Measurements from ENCODE around the gene VDAC2.

Gene VDAC2

DNA sequence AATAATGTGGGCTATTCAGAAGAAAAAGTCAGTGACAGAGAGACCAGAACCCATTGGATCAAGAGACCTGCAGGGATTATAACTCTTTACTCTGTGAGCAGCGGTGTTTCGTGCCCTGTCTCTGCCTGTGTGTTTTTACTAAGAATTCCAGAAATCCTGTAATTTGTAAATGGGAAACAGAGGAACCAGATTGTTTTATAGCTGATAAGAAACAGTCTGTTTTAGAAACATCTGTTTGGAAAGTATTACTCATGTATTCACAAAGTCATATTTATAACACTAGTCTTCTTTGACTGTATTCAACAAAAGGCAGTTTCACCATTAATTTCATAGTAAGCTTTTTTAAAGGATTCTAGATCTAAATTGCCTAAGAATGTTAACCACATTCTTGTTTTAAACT lies 30.0 kb upstream of the VDAC2 start:
- H3K27ac ChIP-seq (ENCODE audit: low read depth, low read length, poor library complexity, severe bottlenecking): no peak overlapping the region
- TF ChIP-seq EZH2 (IDR thresholded peaks at IDR 0.05; ENCODE audit: borderline replicate concordance, low read length): no peak
- TF ChIP-seq, protein P1, sequence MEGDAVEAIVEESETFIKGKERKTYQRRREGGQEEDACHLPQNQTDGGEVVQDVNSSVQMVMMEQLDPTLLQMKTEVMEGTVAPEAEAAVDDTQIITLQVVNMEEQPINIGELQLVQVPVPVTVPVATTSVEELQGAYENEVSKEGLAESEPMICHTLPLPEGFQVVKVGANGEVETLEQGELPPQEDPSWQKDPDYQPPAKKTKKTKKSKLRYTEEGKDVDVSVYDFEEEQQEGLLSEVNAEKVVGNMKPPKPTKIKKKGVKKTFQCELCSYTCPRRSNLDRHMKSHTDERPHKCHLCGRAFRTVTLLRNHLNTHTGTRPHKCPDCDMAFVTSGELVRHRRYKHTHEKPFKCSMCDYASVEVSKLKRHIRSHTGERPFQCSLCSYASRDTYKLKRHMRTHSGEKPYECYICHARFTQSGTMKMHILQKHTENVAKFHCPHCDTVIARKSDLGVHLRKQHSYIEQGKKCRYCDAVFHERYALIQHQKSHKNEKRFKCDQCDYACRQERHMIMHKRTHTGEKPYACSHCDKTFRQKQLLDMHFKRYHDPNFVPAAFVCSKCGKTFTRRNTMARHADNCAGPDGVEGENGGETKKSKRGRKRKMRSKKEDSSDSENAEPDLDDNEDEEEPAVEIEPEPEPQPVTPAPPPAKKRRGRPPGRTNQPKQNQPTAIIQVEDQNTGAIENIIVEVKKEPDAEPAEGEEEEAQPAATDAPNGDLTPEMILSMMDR (IDR thresholded peaks at IDR 0.05; ENCODE audit: low read length): no peak

DNA sequence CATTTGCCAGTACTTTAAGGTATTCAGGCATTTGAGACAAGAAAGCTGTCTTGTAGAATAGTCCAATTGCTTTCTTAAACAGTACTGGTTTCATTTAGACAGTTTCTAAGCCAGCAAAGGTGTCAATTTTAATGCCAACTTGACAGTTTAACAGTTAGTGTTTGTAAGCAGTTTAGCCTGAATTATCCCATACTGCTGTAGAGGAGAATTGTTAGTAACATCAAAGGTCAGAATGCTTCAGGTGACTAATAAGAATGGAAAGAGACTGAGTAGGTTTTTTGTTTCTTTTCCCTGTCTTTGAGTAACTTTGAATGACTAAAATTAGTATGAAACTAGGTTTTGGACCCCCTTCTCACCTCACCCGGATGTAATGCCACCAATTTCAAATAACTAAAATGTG lies 29.5 kb upstream of the VDAC2 start:
- H3K27me3 ChIP-seq (ENCODE audit: insufficient read depth, low read length): no peaks in the 10 kb centered on the region
- no peaks in the 10 kb centered on the region for H3K9me3 ChIP-seq (ENCODE audit: low read length)
- H2AFZ ChIP-seq (ENCODE audit: low read length): no peak overlapping the region
- no peak overlapping the region for H3K27ac ChIP-seq (ENCODE audit: low read depth, low read length, poor library complexity, severe bottlenecking)
- no peak overlapping the region for H3K4me3 ChIP-seq (ENCODE audit: low read depth, low read length, poor library complexity, severe bottlenecking)
- H4K20me1 ChIP-seq (ENCODE audit: insufficient read depth, low read length): no peaks in the 10 kb centered on the region
- H3K79me2 ChIP-seq (ENCODE audit: insufficient read depth, low read length): no peaks in the 10 kb centered on the region
- TF ChIP-seq EZH2 (IDR thresholded peaks at IDR 0.05; ENCODE audit: borderline replicate concordance, low read length): no peak
- TF ChIP-seq, protein P1 (IDR thresholded peaks at IDR 0.05; ENCODE audit: low read length): no peak
- H3K9me2 ChIP-seq (ENCODE audit: low read depth, low read length): no peaks in the 10 kb centered on the region
- peaks cover 22% of the 10 kb centered on the region; the same call in 1 of the 2 replicates for H3K36me3 ChIP-seq (ENCODE audit: insufficient read depth, low read length)
- no peak overlapping the region for H3K4me2 ChIP-seq (ENCODE audit: low read length)
- no peaks in the 10 kb centered on the region for H3F3A ChIP-seq (ENCODE audit: insufficient read depth, low read length)
- no peak overlapping the region for H3K9ac ChIP-seq (ENCODE audit: low read length)
- no peaks in the 10 kb centered on the region for H3K4me1 ChIP-seq (ENCODE audit: insufficient read depth, low read length, severe bottlenecking)

More for the DNA sequence above, 30.0 kb upstream of the VDAC2 start:
- Histone ChIP-seq H3K9me2 (ENCODE audit: low read depth, low read length) (no peaks in the 10 kb centered on the region), H3K9me3 (ENCODE audit: low read length) (no peaks in the 10 kb centered on the region), H3K27me3 (ENCODE audit: insufficient read depth, low read length) (no peaks in the 10 kb centered on the region), H2AFZ (ENCODE audit: low read length) (no peak overlapping the region), H3K9ac (ENCODE audit: low read length) (no peak overlapping the region), H4K20me1 (ENCODE audit: insufficient read depth, low read length) (no peaks in the 10 kb centered on the region), H3F3A (ENCODE audit: insufficient read depth, low read length) (no peaks in the 10 kb centered on the region), H3K36me3 (ENCODE audit: insufficient read depth, low read length) (peaks cover 26% of the 10 kb centered on the region; the same call in 1 of the 2 replicates), H3K4me2 (ENCODE audit: low read length) (no peak overlapping the region), H3K79me2 (ENCODE audit: insufficient read depth, low read length) (no peaks in the 10 kb centered on the region), H3K4me3 (ENCODE audit: low read depth, low read length, poor library complexity, severe bottlenecking) (no peak overlapping the region), H3K4me1 (ENCODE audit: insufficient read depth, low read length, severe bottlenecking) (no peaks in the 10 kb centered on the region)

GRCh38 chr10:75186310-75186709 lies 24.3 kb upstream of the VDAC2 start:
- H3K4me2 ChIP-seq (ENCODE audit: low read length): no peak overlapping the region
- peaks cover 13% of the 10 kb centered on the region for H3K4me1 ChIP-seq (ENCODE audit: insufficient read depth, low read length, severe bottlenecking)

More at GRCh38 chr10:75186310-75186709, 24.3 kb upstream of the VDAC2 start:
- H3F3A ChIP-seq (ENCODE audit: insufficient read depth, low read length): no peaks in the 10 kb centered on the region
- H3K27ac ChIP-seq (ENCODE audit: low read depth, low read length, poor library complexity, severe bottlenecking): no peak overlapping the region
- no peak overlapping the region for H3K4me3 ChIP-seq (ENCODE audit: low read depth, low read length, poor library complexity, severe bottlenecking)
- no peak overlapping the region for H3K9ac ChIP-seq (ENCODE audit: low read length)
- TF ChIP-seq, protein P1 (IDR thresholded peaks at IDR 0.05; ENCODE audit: low read length): no peak
- no peak for TF ChIP-seq EZH2 (IDR thresholded peaks at IDR 0.05; ENCODE audit: borderline replicate concordance, low read length)
- H4K20me1 ChIP-seq (ENCODE audit: insufficient read depth, low read length): no peaks in the 10 kb centered on the region
- H2AFZ ChIP-seq (ENCODE audit: low read length): no peak overlapping the region
- H3K36me3 ChIP-seq (ENCODE audit: insufficient read depth, low read length): 0 out of 2 replicates have a peak, but pooled peaks cover 3% of the 10 kb centered on the region
- H3K9me3 ChIP-seq (ENCODE audit: low read length): no peaks in the 10 kb centered on the region
- no peaks in the 10 kb centered on the region for H3K79me2 ChIP-seq (ENCODE audit: insufficient read depth, low read length)
- no peaks in the 10 kb centered on the region for H3K9me2 ChIP-seq (ENCODE audit: low read depth, low read length)
- no peaks in the 10 kb centered on the region for H3K27me3 ChIP-seq (ENCODE audit: insufficient read depth, low read length)
